ENCODE measurements around the gene FAM151A. TPM values are rescaled to one million over a fixed set of nuclear protein-coding genes. Genes with fewer than 3 reads are reported as not detected.

Gene FAM151A
- total and polyA plus RNA-seq, 2 donors (not counting 3 experiments of a cell fraction or from before 2014, with no cell fraction given), result not detected

DNA sequence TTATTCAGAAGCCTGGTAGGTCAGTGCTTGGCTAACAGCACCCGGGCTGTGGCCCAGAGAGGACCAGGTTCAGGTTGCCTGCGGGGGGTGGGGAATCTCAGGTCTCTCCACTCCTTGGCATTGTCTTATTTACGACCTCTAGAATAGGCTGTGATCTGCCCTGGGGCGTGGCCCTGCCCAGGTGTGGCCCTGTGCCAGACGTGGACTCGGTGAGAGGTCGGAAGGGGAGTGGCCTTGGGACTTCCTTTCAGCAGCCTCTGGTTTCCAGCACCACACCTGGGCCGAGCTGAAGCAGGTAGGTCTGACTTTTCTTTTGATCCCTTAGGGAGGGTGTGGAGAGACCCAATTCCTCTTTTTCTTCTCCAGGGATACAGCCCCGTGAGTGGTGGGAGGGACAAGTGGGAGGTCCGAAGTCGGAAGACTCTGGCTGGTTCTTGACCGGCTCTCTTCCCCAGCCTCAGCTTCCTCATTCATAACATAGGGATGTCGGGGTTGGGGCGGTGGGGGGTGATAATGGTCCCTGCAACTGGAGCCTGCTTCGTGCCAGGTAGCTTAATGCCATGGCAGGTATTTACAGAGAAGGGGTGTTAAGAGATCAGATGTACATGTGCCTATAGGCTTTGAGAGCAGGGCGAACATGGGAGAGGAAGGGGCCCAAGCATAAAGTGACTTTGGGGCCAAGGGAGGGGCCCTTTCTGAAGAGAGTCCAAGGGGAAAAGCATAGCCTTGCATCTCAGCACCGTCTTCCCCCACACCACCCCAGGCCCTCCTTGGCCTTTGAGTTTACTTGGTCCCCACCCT lies 58.8 kb downstream of the FAM151A start:
- H3K4me2 ChIP-seq (ENCODE audit: insufficient read depth, low read length), result no peak overlapping the region
- H3K36me3 ChIP-seq (ENCODE audit: control insufficient read depth in 2 of 2, extremely low read depth in 1 of 2, insufficient read depth in 2 of 2, low read length in 2 of 2), result no peaks in the 10 kb centered on the region
- FAIRE-seq (no peak), DNase-seq (ENCODE audit: low read depth, low spot score) (no peak)
- no peaks in the 10 kb centered on the region for H3K79me2 ChIP-seq (ENCODE audit: control insufficient read depth, insufficient read depth, low read length)
- no peaks in the 10 kb centered on the region for H4K20me1 ChIP-seq (replicated peaks; ENCODE audit: control insufficient read depth, extremely low read depth, insufficient read depth, low read length)
- TF ChIP-seq GATA2 (IDR thresholded peaks at IDR 0.05; ENCODE audit: insufficient read depth, insufficient read length, low read depth, low read length) (no peak), FOS (IDR thresholded peaks at IDR 0.05; ENCODE audit: borderline replicate concordance, insufficient read depth, low read length) (no peak), POLR2AphosphoS5 (IDR thresholded peaks at IDR 0.05; ENCODE audit: insufficient read depth, low read depth, low read length) (no peak), MYC (IDR thresholded peaks at IDR 0.05; ENCODE audit: low read depth, low read length) (no peak), JUN (IDR thresholded peaks at IDR 0.05; ENCODE audit: borderline replicate concordance, insufficient read depth, insufficient read length, low read depth) (no peak), POLR2A (IDR thresholded peaks at IDR 0.05; ENCODE audit: low read depth, low read length) (no peak), EZH2 (IDR thresholded peaks at IDR 0.05; ENCODE audit: borderline replicate concordance, low read depth, low read length, severe bottlenecking) (no peak)
- TF ChIP-seq, protein P1, sequence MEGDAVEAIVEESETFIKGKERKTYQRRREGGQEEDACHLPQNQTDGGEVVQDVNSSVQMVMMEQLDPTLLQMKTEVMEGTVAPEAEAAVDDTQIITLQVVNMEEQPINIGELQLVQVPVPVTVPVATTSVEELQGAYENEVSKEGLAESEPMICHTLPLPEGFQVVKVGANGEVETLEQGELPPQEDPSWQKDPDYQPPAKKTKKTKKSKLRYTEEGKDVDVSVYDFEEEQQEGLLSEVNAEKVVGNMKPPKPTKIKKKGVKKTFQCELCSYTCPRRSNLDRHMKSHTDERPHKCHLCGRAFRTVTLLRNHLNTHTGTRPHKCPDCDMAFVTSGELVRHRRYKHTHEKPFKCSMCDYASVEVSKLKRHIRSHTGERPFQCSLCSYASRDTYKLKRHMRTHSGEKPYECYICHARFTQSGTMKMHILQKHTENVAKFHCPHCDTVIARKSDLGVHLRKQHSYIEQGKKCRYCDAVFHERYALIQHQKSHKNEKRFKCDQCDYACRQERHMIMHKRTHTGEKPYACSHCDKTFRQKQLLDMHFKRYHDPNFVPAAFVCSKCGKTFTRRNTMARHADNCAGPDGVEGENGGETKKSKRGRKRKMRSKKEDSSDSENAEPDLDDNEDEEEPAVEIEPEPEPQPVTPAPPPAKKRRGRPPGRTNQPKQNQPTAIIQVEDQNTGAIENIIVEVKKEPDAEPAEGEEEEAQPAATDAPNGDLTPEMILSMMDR (IDR thresholded peaks at IDR 0.05; ENCODE audit: extremely low read depth in 1 of 2, insufficient read depth in 1 of 2, low read depth in 1 of 2, low read length in 2 of 2), result no peak
- TF ChIP-seq, protein P2, sequence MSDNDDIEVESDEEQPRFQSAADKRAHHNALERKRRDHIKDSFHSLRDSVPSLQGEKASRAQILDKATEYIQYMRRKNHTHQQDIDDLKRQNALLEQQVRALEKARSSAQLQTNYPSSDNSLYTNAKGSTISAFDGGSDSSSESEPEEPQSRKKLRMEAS (IDR thresholded peaks at IDR 0.05; ENCODE audit: insufficient read depth, insufficient read length), result no peak
- H2AFZ ChIP-seq (ENCODE audit: low read depth, low read length), result no peak overlapping the region
- no peak overlapping the region for H3K27ac ChIP-seq (ENCODE audit: insufficient read depth, low read depth, low read length)
- no TSS peak for BruUV-seq (replicated peaks)
- dilution Hi-C loops (cut with MboI; ENCODE audit: extremely low pct_ligation_motif_present, low sequenced_read_pairs) (no loop called here), intact Hi-C loops (cut with micrococcal nuclease) (no loop called here)
- no peaks in the 10 kb centered on the region for H3K27me3 ChIP-seq (ENCODE audit: control insufficient read depth in 2 of 2, insufficient read depth in 2 of 2, low read length in 2 of 2)
- no peak overlapping the region for H3K4me3 ChIP-seq (replicated peaks in 1 of 3; ENCODE audit: insufficient read depth in 1 of 3, low read depth in 1 of 3, low read length in 3 of 3)
- ChIA-PET CTCF (interaction anchor here (1.4 to 1.7 kb wide), 2 partner anchors 13 to 15 kb away, joined by 4 to 5 read pairs; no protein-coding TSS in a partner anchor), POLR2A (interaction anchor here (0.7 kb wide), 1 partner anchor 30 kb away, joined by 5 read pairs; no protein-coding TSS in a partner anchor)
- peaks cover 3% of the 10 kb centered on the region for H3K4me1 ChIP-seq (ENCODE audit: control insufficient read depth, extremely low read depth, insufficient read depth, low read length)
- no peaks in the 10 kb centered on the region for H3K9me1 ChIP-seq (replicated peaks; ENCODE audit: control insufficient read depth, extremely low read depth, insufficient read depth, low read length)
- H3K9me3 ChIP-seq (replicated peaks; ENCODE audit: control insufficient read depth, insufficient read depth, low read length), result no peaks in the 10 kb centered on the region
- H3K9ac ChIP-seq (replicated peaks; ENCODE audit: extremely low read depth, insufficient read depth, low read length), result no peak overlapping the region

Data from endothelial cell of umbilical vein (primary cell).